ENCODE data around the gene GMNN.
"Not testable (repeated sequence)": the region's sequence is repeated elsewhere in the genome, so short reads cannot be mapped to it uniquely, and the experiment has no call there.

Gene GMNN

GRCh38 chr6:24761851-24762250 lies 12.9 kb upstream of the GMNN start:
- TF ChIP-seq CTCF (conservative IDR thresholded peaks at IDR 0.05; ENCODE audit: low read depth, low read length), result no peak
- no peak for DNase-seq (ENCODE audit: low read depth)

GRCh38 chr6:24763578-24763977 lies 11.2 kb upstream of the GMNN start:
- DNase-seq (ENCODE audit: low read depth), result no peak
- no peak for TF ChIP-seq CTCF (conservative IDR thresholded peaks at IDR 0.05; ENCODE audit: low read depth, low read length)
- H3K4me3 ChIP-seq (ENCODE audit: low read depth, low read length), result no peak overlapping the region

More at GRCh38 chr6:24761851-24762250, 12.9 kb upstream of the GMNN start:
- H3K4me3 ChIP-seq (ENCODE audit: low read depth, low read length), result no peak overlapping the region

- H3K4me3 ChIP-seq (ENCODE audit: low read depth, low read length); DNase-seq (ENCODE audit: low read depth): not testable (repeated sequence)
Observed at GRCh38 chr6:24764833-24765828, 9.6 kb upstream of the GMNN start.

- not testable (repeated sequence) for DNase-seq (ENCODE audit: low read depth); H3K4me3 ChIP-seq (ENCODE audit: low read depth, low read length)
Observed at GRCh38 chr6:24765968-24766367, 8.8 kb upstream of the GMNN start.

- TF ChIP-seq CTCF (conservative IDR thresholded peaks at IDR 0.05; ENCODE audit: low read depth, low read length), result peak; percentile 54
- peak; percentile 67 for DNase-seq (ENCODE audit: low read depth)
- H3K4me3 ChIP-seq (ENCODE audit: low read depth, low read length), result no peak overlapping the region
Observed at GRCh38 chr6:24766680-24767462, 7.9 kb upstream of the GMNN start.

- TF ChIP-seq CTCF (conservative IDR thresholded peaks at IDR 0.05; ENCODE audit: low read depth, low read length), result no peak
- no peak overlapping the region for H3K4me3 ChIP-seq (ENCODE audit: low read depth, low read length)
- peak; percentile 19 for DNase-seq (ENCODE audit: low read depth)
Observed at GRCh38 chr6:24768361-24768760, 6.4 kb upstream of the GMNN start.

GRCh38 chr6:24775520-24776058 lies 852 bp downstream of the GMNN start:
- no peak for TF ChIP-seq CTCF (conservative IDR thresholded peaks at IDR 0.05; ENCODE audit: low read depth, low read length)
- H3K4me3 ChIP-seq (ENCODE audit: low read depth, low read length), result peak overlapping the region; percentile 100
- DNase-seq (ENCODE audit: low read depth), result peak; percentile 81
